ENCODE results near the gene NUMB.
A peak's percentile ranks its signal among the peaks of the same experiment; 100 is the strongest.

Gene NUMB

DNA sequence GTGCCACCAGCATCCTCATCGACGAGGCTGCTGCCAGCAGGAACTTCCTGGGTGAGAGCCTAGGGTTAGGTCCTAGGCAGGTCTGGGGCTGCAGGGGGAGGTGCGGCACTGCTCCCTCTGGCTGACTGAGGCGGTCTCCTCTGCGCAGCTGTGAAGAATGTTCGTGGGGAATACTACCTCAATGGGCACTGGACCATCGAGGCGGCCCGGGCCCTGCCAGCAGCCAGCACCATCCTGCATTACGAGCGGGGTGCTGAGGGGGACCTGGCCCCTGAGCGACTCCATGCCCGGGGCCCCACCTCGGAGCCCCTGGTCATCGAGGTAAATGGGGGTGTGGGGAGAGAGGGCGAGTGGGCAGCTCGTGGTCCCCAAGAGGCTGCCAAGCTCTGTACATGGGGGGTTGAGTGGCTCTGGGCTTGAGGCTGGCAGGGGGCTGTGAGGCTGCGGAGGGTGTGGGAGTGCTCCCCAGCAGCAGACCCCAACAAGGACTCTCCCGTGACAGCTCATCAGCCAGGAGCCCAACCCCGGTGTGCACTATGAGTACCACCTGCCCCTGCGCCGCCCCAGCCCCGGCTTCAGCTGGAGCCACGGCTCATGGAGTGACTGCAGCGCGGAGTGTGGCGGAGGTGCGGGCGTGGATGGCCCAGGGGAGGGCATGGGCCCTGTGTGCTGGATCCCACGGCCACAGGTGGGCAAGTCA, 206.7 kb downstream of the NUMB start:
- Mint-ChIP-seq H3K27ac (no peak overlapping the region), H3K4me1 (peaks cover 27% of the 10 kb centered on the region), H3K4me3 (no peak overlapping the region), H3K36me3 (no peaks in the 10 kb centered on the region), H3K9me3 (no peaks in the 10 kb centered on the region), H3K27me3 (peaks cover 16% of the 10 kb centered on the region)
- peak; percentile 6 for ATAC-seq

DNA sequence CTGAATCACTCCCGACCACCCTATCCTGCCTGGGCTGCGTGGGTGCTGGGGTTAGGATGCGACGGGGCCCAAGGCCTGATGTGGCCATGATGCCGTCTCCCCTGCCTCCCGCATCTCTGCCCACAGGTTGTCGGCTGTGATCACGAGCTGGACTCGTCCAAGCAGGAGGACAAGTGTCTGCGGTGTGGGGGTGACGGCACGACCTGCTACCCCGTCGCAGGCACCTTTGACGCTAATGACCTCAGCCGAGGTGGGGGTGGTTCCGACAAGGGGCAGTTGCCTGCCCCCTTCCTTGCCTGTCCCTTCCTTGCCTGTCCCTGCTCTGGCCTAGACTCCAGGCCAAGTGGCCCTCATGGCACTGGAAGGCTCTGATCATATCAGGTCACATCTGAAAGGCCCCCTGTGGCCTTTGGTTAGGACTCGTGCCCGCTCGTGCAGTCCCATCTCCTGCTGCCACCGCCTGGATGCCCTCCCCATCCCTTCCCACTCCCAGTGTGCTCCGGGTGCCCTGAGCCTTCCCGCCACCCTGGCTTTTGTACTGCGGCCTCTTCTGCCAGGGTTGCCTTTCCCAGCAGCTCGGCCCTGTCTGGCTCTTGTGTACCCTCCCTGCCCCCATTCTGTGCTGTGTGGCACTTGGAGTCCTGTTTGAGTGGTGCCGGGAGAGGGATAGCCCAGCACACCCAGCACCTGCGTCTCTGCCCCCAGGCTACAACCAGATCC, 207.4 kb downstream of the NUMB start:
- ATAC-seq = no peak
- no peaks in the 10 kb centered on the region for H3K36me3 Mint-ChIP-seq
- H3K27ac Mint-ChIP-seq = no peak overlapping the region
- peaks cover 23% of the 10 kb centered on the region for H3K27me3 Mint-ChIP-seq
- H3K4me1 Mint-ChIP-seq = peaks cover 33% of the 10 kb centered on the region
- no peak overlapping the region for H3K4me3 Mint-ChIP-seq
- no peaks in the 10 kb centered on the region for H3K9me3 Mint-ChIP-seq

DNA sequence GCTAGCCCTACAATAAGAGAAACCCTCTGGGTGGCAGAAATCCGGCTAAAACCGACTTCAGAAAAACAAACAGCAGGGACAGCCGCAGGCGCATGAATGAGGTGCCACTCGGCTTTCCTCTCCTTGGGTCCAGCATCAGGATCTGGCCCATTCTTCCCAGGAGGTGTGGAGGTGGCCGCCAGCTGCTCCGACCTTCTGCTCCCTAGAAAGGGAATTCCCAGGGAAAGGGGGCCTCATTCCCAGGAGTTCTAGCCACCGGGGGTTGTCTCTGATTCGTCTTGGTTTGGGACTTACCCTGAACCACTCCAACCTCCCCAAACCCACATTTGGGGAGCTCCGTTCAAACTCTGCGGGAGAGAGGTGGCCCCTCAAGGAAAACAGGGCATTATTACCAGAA, 208.0 kb downstream of the NUMB start:
- H3K4me1 Mint-ChIP-seq = peaks cover 33% of the 10 kb centered on the region
- H3K27me3 Mint-ChIP-seq = peaks cover 23% of the 10 kb centered on the region
- H3K4me3 Mint-ChIP-seq = no peak overlapping the region

DNA sequence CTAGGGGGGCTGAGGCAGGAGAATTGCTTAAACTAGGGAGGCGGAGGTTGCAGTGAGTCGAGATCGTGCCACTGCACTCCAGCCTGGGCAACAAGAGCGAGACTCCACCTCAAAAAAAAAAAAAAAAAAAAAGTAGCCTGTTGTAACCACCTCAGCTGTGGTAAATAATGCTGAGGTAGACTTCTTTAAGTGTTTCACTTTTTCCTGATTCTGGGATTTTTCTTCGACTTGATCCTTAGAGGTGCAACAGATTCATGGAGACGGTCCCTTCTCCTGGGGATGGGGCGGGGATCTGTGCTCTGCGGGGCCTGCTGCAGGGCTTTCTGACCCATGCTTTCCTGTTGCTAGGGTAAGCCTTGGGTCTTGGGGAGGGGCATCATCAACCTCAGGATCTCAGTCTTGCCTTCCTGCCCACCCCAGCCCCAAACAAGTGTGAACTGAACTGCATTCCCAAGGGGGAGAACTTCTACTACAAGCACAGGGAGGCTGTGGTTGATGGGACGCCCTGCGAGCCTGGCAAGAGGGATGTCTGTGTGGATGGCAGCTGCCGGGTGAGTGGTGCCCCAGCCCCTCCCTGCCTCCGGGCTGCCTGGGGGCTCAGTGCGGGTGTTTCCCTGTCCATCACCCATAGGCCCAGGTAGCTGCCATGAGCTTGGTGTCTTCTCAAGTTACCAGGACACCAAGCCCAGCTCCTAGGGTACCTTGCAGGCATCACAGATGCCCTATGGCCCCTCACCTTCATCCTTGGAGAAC, 208.6 kb downstream of the NUMB start:
- peak overlapping the region; percentile 50 for H3K27ac Mint-ChIP-seq
- no peak for ATAC-seq
- H3K27me3 Mint-ChIP-seq = peaks cover 24% of the 10 kb centered on the region
- H3K4me3 Mint-ChIP-seq = no peak overlapping the region
- H3K4me1 Mint-ChIP-seq = peaks cover 33% of the 10 kb centered on the region
- H3K9me3 Mint-ChIP-seq = no peaks in the 10 kb centered on the region
- H3K36me3 Mint-ChIP-seq = no peaks in the 10 kb centered on the region

More for the DNA sequence above, 208.0 kb downstream of the NUMB start:
- H3K9me3 Mint-ChIP-seq = no peaks in the 10 kb centered on the region
- H3K36me3 Mint-ChIP-seq = no peaks in the 10 kb centered on the region
- H3K27ac Mint-ChIP-seq = no peak overlapping the region
- no peak for ATAC-seq

DNA sequence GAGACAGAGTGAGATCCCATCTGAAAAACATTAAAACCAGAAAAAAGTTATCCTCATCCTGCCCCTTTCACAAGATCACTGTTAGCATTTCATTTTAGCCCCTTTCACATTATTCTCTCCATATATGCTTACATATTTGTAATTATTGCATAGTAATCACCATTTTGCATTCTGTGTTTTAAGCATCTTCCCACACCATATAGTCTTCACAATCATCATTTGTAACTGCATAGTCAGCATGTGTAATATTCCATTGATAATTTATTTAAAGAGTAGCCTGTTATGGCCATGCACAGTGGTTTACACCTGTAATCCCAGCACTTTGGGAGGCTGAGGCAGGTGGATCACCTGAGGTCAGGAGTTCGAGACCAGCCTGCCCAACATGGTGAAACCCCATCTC, 209.2 kb downstream of the NUMB start:
- no peaks in the 10 kb centered on the region for H3K9me3 Mint-ChIP-seq
- peak overlapping the region; percentile 50 for H3K27ac Mint-ChIP-seq
- peaks cover 30% of the 10 kb centered on the region for H3K27me3 Mint-ChIP-seq
- H3K4me1 Mint-ChIP-seq = peaks cover 33% of the 10 kb centered on the region
- no peaks in the 10 kb centered on the region for H3K36me3 Mint-ChIP-seq
- H3K4me3 Mint-ChIP-seq = no peak overlapping the region
- ATAC-seq = no peak

DNA sequence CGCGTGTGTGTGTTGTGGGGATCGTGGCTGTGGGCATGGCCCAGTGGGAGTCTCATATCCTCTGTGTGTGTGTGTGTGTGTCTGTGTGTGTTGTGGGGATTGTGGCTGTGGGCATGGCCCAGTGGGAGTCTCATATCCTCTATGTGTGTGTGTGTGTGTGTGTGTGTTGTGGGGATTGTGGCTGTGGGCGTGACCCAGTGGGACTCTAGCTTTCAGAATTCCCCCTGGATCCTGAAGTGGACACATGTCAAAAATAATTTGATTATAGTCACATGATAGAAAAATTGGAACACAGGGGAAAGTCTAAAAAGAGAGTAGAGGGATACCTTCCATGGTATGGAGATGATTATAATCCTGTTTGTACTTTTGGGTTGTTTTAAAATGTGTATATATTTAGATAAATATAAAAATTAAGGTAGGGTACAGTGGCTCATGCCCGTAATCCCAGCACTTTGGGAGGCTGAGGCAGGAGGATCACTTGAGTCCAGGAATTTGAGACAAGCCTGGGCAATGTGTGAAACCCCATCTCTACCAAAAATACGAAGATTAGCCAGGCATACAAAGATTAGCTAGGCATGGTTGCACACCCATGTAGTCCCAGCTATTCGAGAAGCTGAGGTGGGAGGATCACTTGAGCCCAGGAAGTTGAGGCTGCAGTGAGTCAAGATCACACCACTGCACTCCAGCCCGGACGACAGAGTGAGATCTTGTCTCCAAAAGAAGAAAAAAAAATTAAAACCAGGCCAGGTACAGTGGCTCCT, 210.1 kb downstream of the NUMB start:
- H3K36me3 Mint-ChIP-seq = no peaks in the 10 kb centered on the region
- peak; percentile 32 for ATAC-seq
- H3K27me3 Mint-ChIP-seq = peaks cover 31% of the 10 kb centered on the region
- H3K27ac Mint-ChIP-seq = peak overlapping the region; percentile 50
- peak overlapping the region; percentile 60 for H3K4me3 Mint-ChIP-seq
- peaks cover 38% of the 10 kb centered on the region for H3K4me1 Mint-ChIP-seq
- no peaks in the 10 kb centered on the region for H3K9me3 Mint-ChIP-seq

DNA sequence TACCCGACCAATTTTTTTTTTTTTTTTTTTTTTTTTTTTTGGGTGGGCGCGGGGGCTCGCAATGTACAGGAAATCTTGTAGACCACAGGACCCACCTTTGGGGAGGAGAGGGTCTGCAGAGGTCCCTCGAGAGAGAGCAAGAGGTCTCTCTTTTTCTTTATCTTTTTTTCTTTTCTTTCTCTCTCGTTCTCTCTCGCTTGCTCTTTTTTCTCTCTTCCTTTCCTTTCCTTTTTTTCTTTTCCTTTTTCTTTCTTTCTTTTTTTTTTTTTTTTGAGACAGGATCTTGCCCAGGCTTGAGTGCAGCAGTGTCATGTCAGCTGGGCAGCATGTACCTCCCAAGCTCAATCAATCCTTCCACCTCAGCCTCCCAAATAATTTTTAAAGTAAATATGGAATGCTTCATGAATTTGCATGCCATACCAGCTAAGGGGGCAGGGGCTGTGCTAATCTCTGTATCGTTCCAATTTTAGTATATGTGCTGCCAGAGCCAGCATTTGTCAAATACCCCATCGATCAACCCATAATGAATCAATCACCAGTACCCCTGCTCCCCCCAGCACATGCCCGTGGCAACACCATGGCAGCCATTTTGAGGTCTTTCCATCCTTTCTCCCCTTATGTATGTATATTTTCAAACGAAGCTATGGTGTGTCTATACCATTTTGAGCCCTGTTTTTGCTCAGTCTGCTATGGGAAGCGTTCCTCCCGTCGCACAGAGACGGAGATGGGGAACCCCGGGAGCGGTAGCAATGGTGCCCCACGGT, 211.8 kb downstream of the NUMB start:
- no peaks in the 10 kb centered on the region for H3K9me3 Mint-ChIP-seq
- peaks cover 47% of the 10 kb centered on the region for H3K27me3 Mint-ChIP-seq
- ATAC-seq = no peak
- peak overlapping the region; percentile 80 for H3K27ac Mint-ChIP-seq
- H3K36me3 Mint-ChIP-seq = no peaks in the 10 kb centered on the region
- peaks cover 54% of the 10 kb centered on the region for H3K4me1 Mint-ChIP-seq
- H3K4me3 Mint-ChIP-seq = peak overlapping the region; percentile 80

DNA sequence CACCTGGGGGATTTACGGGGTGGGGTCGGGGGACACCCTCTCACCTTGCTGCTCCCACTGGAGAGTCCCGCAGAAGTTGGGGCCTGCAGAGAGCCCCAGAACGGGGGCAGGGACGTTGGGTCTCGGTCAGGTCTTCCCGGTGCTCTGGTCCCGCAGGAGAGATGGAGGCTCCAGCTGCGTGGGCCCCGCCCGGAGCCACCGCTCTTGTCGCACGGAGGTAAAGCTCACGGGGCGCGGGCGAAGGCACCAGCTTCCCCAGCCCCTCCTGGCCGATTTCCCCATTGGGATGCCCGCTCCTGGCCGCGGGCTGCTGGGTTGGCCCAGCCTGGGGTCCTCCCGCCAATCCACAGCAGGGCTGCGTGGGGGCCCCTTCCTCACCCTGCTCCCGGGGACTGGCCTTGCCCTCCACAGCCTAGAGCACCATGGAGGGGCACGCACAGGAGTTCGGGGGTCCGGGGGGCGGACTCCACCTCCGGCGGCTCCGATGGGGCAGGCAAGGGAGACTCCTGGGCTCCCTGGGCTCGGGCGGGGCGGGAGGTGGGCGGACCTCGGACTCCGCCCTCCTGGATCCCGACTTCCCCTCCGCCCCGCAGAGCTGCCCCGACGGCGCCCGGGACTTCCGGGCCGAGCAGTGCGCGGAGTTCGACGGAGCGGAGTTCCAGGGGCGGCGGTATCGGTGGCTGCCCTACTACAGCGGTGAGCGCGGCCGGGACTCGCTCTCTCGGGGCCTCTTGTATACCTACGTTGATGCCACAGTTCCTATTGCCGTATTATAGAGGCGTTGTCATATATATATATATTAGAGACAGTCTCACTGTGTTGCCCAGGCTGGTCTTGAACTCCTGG, 212.6 kb downstream of the NUMB start:
- no peaks in the 10 kb centered on the region for H3K9me3 Mint-ChIP-seq
- ATAC-seq = peak; percentile 80
- peak overlapping the region; percentile 80 for H3K27ac Mint-ChIP-seq
- peaks cover 56% of the 10 kb centered on the region for H3K27me3 Mint-ChIP-seq
- peak overlapping the region; percentile 80 for H3K4me3 Mint-ChIP-seq
- no peaks in the 10 kb centered on the region for H3K36me3 Mint-ChIP-seq
- H3K4me1 Mint-ChIP-seq = peaks cover 63% of the 10 kb centered on the region

DNA sequence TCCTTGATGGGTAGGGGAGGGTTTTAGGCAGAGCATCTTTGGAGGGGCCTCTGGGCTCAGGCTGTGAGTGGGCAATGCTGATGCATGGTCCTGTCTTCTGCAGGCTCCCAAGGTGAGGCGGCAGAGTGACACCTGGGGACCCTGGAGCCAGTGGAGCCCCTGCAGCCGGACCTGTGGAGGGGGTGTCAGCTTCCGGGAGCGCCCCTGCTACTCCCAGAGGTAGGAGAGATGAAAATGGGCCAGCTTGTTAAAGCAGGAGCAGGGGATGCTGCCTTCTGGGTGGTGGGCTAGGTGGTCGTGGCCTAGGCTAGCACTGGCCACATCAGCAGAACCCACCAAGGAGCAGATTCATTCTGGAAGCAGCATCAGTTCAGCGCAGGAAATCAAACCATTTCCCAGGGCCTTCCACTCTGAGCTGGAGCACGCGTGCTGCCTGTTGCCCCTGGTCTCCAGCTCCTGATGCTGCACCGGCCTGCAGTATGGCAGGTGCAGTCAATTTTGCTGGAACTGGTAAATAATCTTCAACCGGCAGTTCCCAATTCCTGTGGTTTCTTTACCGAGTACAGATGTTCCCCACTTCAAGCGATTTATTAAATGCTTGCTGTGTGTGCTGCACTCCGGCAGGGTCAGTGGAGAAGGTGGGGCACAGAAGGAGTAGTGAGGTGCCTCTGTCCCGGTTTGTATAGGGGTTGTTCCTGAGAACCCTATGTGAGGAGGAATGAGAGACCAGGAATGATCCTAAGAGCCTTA, 213.6 kb downstream of the NUMB start:
- Mint-ChIP-seq H3K27me3 (peaks cover 66% of the 10 kb centered on the region), H3K9me3 (no peaks in the 10 kb centered on the region), H3K36me3 (no peaks in the 10 kb centered on the region), H3K27ac (no peak overlapping the region), H3K4me3 (peak overlapping the region; percentile 42), H3K4me1 (peaks cover 72% of the 10 kb centered on the region)
- no peak for ATAC-seq

DNA sequence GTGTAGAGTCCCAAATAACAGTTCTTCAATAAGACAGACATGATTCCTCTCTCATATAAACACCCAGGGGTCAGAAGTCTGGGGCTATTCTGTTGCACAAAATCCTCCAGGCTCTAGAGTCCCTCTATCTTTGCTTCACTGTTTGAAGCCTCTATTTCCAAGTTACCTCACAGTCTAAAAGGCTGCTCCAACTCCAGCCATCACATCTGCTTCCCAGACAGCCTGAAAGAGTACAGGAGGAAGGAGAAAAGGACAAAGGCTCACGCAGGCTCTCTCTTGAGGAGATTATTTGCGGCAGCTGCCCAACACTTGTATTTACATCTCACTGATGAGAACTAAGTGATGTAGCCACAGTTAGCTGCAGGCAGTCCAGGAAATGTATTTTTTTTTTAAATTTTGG, 214.6 kb downstream of the NUMB start:
- H3K4me1 Mint-ChIP-seq = peaks cover 75% of the 10 kb centered on the region
- H3K27me3 Mint-ChIP-seq = peaks cover 75% of the 10 kb centered on the region
- no peaks in the 10 kb centered on the region for H3K36me3 Mint-ChIP-seq
- H3K4me3 Mint-ChIP-seq = no peak overlapping the region
- ATAC-seq = no peak
- H3K27ac Mint-ChIP-seq = no peak overlapping the region
- no peaks in the 10 kb centered on the region for H3K9me3 Mint-ChIP-seq

DNA sequence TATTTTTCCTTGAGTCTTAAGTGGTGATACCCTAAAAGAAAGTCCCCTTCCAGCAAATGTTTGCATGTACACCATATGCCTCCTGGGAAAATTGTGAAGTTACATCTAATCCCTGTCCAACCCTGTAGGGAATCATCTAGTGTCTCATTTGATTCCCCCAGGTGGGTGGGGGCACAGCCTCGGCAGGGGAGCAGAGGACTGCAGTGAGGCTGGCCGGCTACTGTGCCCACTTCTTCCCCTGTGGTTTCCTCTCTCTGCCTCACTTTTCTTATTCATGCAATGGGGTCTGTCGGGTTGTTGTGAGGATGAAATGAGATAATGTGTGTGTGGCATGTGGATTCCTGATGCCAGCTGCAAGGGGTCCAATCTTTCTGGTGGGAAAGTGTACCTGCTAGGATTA, 215.0 kb downstream of the NUMB start:
- ATAC-seq = no peak
- Mint-ChIP-seq H3K4me3 (no peak overlapping the region), H3K9me3 (no peaks in the 10 kb centered on the region), H3K27ac (no peak overlapping the region), H3K27me3 (peaks cover 79% of the 10 kb centered on the region), H3K36me3 (no peaks in the 10 kb centered on the region), H3K4me1 (peaks cover 75% of the 10 kb centered on the region)

DNA sequence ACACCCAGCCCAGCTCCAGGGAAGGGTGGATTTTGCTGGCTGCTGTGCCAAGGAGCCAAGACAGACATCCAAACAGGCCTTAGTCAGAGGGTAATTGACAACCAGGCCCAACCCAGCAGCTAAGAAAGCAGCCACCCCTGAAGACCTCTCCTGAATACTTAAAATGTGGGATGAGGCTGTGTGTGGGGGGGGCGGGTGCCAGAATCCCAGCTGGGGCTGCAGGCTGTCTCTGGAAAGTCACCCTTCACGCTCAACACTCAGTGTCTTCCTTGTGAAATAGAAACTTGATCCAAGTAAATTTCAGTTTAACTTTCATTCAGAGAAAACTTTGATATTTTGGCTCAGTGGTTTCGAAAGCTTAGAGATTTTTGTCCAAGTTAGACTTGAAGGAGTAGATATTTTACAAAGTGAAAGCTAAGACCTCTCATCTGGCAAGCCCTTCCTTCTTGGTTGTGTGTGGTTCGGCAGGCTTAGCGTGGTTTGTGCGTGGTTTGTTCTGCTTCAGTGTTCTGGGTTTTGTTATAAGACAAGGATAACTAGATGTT, 215.9 kb downstream of the NUMB start:
- Mint-ChIP-seq H3K27me3 (peaks cover 71% of the 10 kb centered on the region), H3K36me3 (no peaks in the 10 kb centered on the region), H3K27ac (no peak overlapping the region), H3K9me3 (no peaks in the 10 kb centered on the region), H3K4me1 (peaks cover 67% of the 10 kb centered on the region), H3K4me3 (peak overlapping the region; percentile 38)
- ATAC-seq = peak; percentile 47

All from stimulated activated memory B cell treated with anti-CD40 and anti-IgM and Interleukin-4, amounts not matched to agents 10 μg/mL and 1 μg/mL and 100 μg/mL, for 72 hours (primary cell).